ENCODE data around the gene SPTBN5. TPM values are rescaled to one million over a fixed set of nuclear protein-coding genes. Genes with fewer than 3 reads are reported as not detected.

The SPTBN5 gene
- total RNA-seq, 4 donors from 2014 or later, result 1.3 to 3.3 (median 2.0) TPM

- no peak for DNase-seq (ENCODE audit: low spot score in 2 of 2)
- H3K4me3 ChIP-seq (ENCODE audit: low read depth, poor library complexity, severe bottlenecking), result no peak overlapping the region
- intact Hi-C loops (cut with DNase I; ENCODE audit: low total_unique reads), result no loop called here
- 93 to 94% methylated on average over 30 of the region's 30 CpGs for WGBS, 2 donors
- TF ChIP-seq CTCF (IDR thresholded peaks at IDR 0.05), result no peak
- no peak for TF ChIP-seq POLR2A (IDR thresholded peaks at IDR 0.05)
These were observed 25.5 kb upstream of the SPTBN5 start for GRCh38 chr15:41919201-41919820.

- 86 to 96% methylated on average over 8 of the region's 8 CpGs for WGBS, 2 donors
- intact Hi-C loops (cut with DNase I; ENCODE audit: low total_unique reads), result no loop called here
- no peak for DNase-seq (ENCODE audit: low spot score in 2 of 2)
- no peak overlapping the region for H3K4me3 ChIP-seq (ENCODE audit: low read depth, poor library complexity, severe bottlenecking)
- TF ChIP-seq POLR2A (IDR thresholded peaks at IDR 0.05) (no peak), CTCF (IDR thresholded peaks at IDR 0.05) (no peak)
These were observed 24.8 kb upstream of the SPTBN5 start for GRCh38 chr15:41918506-41919126.

DNA sequence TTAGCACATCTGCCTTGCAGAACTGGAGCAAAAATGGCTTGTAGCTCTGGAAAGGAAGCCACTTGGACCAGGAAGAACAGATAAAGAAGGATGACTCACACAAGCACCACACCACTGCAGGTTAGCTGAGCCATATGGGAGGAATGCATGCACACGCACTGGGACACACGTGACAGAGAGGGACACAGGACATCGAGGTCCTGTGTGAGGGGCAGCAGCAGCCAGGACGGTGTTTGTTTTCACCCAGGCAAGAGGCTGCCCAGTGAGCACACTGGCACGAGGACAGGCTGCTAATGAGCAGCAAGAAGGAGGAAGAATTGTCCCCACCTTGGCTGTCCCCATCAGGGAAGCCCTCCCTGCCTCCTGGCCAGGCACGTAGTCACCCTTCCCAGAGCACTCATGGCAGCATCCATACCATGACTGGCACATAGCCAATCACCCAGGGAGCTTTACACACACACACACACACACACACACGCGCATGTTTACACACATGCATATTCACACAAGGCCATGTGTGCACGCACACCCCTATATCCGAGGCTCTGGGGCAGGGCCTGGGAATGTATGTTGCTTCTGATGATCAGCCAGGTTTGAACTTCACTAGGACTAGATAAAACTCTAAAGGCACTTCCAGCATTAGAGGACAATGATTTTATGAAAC, 24.0 kb upstream of the SPTBN5 start:
- DNase-seq (ENCODE audit: low spot score in 2 of 2), result no peak
- TF ChIP-seq POLR2A (IDR thresholded peaks at IDR 0.05) (no peak), CTCF (IDR thresholded peaks at IDR 0.05) (no peak)
- no peak overlapping the region for H3K4me3 ChIP-seq (ENCODE audit: low read depth, poor library complexity, severe bottlenecking)
- 54 to 64% methylated on average over 10 of the region's 10 CpGs for WGBS, 2 donors
- intact Hi-C loops (cut with DNase I; ENCODE audit: low total_unique reads), result no loop called here

DNA sequence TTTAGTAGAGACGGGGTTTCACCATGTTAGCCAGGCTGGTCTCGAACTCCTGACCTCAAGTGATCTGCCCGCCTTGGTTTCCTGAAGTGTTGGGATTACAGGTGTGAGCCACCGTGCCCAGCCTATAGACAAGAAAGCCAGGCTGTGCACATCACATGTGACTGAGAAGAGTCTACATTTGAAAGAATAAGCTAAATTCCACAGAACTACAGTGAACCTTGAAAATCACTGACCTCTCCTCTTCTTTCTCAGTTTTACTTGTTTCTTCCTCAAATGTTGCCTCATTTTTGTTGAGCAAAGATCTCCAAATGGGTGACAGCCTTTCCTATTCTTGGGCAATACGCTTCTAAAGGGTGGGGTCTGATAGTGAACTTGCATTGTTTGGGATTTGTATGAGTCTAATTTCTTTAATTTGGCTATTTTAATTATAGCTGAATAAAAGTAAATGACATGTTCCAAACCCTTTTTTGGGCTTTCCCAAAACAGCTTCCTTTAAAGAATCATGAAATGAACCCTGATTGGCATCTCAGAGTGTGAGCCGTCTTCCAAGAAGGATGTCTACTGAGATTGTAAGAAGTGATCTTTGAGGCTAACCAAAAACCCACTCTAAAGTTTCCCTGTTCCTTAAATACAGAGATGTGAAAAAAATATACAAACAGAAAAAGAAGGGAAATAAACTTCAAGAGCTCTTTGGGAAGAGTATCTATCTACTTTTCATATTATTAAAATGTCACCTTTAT, 21.6 kb upstream of the SPTBN5 start:
- WGBS, 2 donors, result 86 to 91% methylated on average over 6 of the region's 6 CpGs
- H3K4me3 ChIP-seq (ENCODE audit: low read depth, poor library complexity, severe bottlenecking), result no peak overlapping the region
- no peak for DNase-seq (ENCODE audit: low spot score in 2 of 2)
- TF ChIP-seq POLR2A (IDR thresholded peaks at IDR 0.05) (no peak), CTCF (IDR thresholded peaks at IDR 0.05) (no peak)
- intact Hi-C loops (cut with DNase I; ENCODE audit: low total_unique reads), result no loop called here

- 79 to 81% methylated on average over 5 of the region's 5 CpGs for WGBS, 2 donors
- no peak for DNase-seq (ENCODE audit: low spot score in 2 of 2)
- TF ChIP-seq CTCF (IDR thresholded peaks at IDR 0.05) (no peak), POLR2A (IDR thresholded peaks at IDR 0.05) (no peak)
- intact Hi-C loops (cut with DNase I; ENCODE audit: low total_unique reads), result no loop called here
- no peak overlapping the region for H3K4me3 ChIP-seq (ENCODE audit: low read depth, poor library complexity, severe bottlenecking)
These were observed 20.6 kb upstream of the SPTBN5 start for GRCh38 chr15:41914411-41914810.
